GM23248 (cell line): Measurements from ENCODE around the gene CNKSR3. TPM values are rescaled to one million over a fixed set of nuclear protein-coding genes. Genes with fewer than 3 reads are reported as not detected.

Experiments
- DNase-seq: peaks from one replicate; pipeline ENCODE4 v3.0.0-alpha.2; 2015
- H2AFZ ChIP-seq: fragments of 200-600 bp; sonication (generic); 2 replicates; pipeline ENCODE4 v1.6.1; 2016; ENCODE audit warnings: antibody characterized with exemption
- H3F3A ChIP-seq: fragments of 200-600 bp; sonication (generic); 2 replicates; pipeline ENCODE4 v1.6.1; 2016; ENCODE audit warnings: mild to moderate bottlenecking, antibody characterized with exemption, mixed run types; ENCODE audit not compliant: insufficient read depth
- H3K27ac ChIP-seq: fragments of 200-600 bp; sonication (generic); 2 replicates; pipeline ENCODE4 v1.5.1; 2016; ENCODE audit warnings: mild to moderate bottlenecking
- H3K27me3 ChIP-seq: fragments of 200-600 bp; sonication (generic); replicated peaks from 2 replicates; pipeline ENCODE4 v1.6.1; 2016; ENCODE audit warnings: mild to moderate bottlenecking; ENCODE audit not compliant: insufficient read depth
- H3K36me3 ChIP-seq: fragments of 200-600 bp; sonication (generic); 2 replicates; pipeline ENCODE4 v1.6.1; 2016; ENCODE audit warnings: low read depth, mild to moderate bottlenecking
- H3K4me1 ChIP-seq: fragments of 200-600 bp; sonication (generic); 2 replicates; pipeline ENCODE4 v1.6.1; 2016; ENCODE audit warnings: mild to moderate bottlenecking; ENCODE audit not compliant: insufficient read depth
- H3K4me2 ChIP-seq: fragments of 200-600 bp; sonication (generic); one replicate; pipeline ENCODE4 v1.6.1; 2016; ENCODE audit warnings: mild to moderate bottlenecking; ENCODE audit not compliant: unreplicated experiment
- H3K4me3 ChIP-seq: fragments of 200-600 bp; sonication (generic); 2 replicates; pipeline ENCODE4 v1.5.1; 2016; ENCODE audit warnings: mild to moderate bottlenecking
- H3K79me2 ChIP-seq: fragments of 200-600 bp; sonication (generic); 2 replicates; pipeline ENCODE4 v1.6.1; 2016; ENCODE audit warnings: mild to moderate bottlenecking; ENCODE audit not compliant: insufficient read depth
- H3K9ac ChIP-seq: fragments of 200-600 bp; sonication (generic); 2 replicates; pipeline ENCODE4 v1.6.1; 2016; ENCODE audit warnings: mild to moderate bottlenecking
- H3K9me2 ChIP-seq: fragments of 200-600 bp; sonication (generic); 2 replicates; pipeline ENCODE4 v1.6.1; 2016; ENCODE audit warnings: mixed run types, mild to moderate bottlenecking, moderate library complexity; ENCODE audit not compliant: insufficient read depth
- H3K9me3 ChIP-seq: fragments of 200-600 bp; sonication (generic); one replicate; pipeline ENCODE4 v1.6.1; 2017; ENCODE audit warnings: low read depth
- H4K20me1 ChIP-seq: fragments of 200-600 bp; sonication (generic); 2 replicates; pipeline ENCODE4 v1.6.0; 2016; ENCODE audit not compliant: insufficient read depth
- EZH2 ChIP-seq: fragments of 200-600 bp; sonication (generic); IDR thresholded peaks from 2 replicates; pipeline ENCODE4 v1.6.1; 2018; ENCODE audit warnings: antibody characterized with exemption, mild to moderate bottlenecking; ENCODE audit not compliant: insufficient read depth, poor library complexity, severe bottlenecking
- EZH2phosphoT487 ChIP-seq: fragments of 200-600 bp; sonication (generic); IDR thresholded peaks from 2 replicates; pipeline ENCODE4 v1.6.1; 2018; ENCODE audit warnings: antibody characterized with exemption, moderate library complexity, mild to moderate bottlenecking, low read depth; ENCODE audit not compliant: insufficient read depth
- WGBS, 2 experiments: methylation state at CpG; one replicate each; pipeline ENCODE4 v1.1.6; 2015 to 2017; ENCODE audit warnings: low lambda C conversion rate in 2 of 2, low coverage in 1 of 2; ENCODE audit errors: missing lambda C conversion rate in 2 of 2; 5-methylcytosine and 5-hydroxymethylcytosine counted together
- in situ Hi-C: fragments of 300-500 bp; cut with MboI; formaldehyde crosslinking; loops from 2 replicates; pipeline ENCODE4 v1.15.0; 2020
- polyA plus RNA-seq: library from polyadenylated mRNA; unstranded; fragments of >200 nt; fragmentation: Nextera tagmentation; extraction: Ambion mirVana; gene quantifications from 2 replicates; pipeline ENCODE4 v1.2.1, GENCODE V29; 2016
- total RNA-seq: library from RNA; depleted of rRNA; stranded (reverse); fragments of >200 nt; shearing (Covaris generic); gene quantifications from 2 replicates; pipeline ENCODE4 v1.2.3, GENCODE V29; 2014

CNKSR3 gene
- total and polyA plus RNA-seq, 2 experiments from 2014 or later = 1.7 to 1.9 TPM

- peaks cover 31% of the 10 kb centered on the region for H3F3A ChIP-seq
- H3K9ac ChIP-seq = no peak overlapping the region
- H2AFZ ChIP-seq = no peak overlapping the region
- TF ChIP-seq EZH2phosphoT487 = no peak
- TF ChIP-seq EZH2 = no peak
- H3K27me3 ChIP-seq = no peaks in the 10 kb centered on the region
- DNase-seq = peak; percentile 25
- no peaks in the 10 kb centered on the region for H3K9me2 ChIP-seq
- peaks cover 37% of the 10 kb centered on the region for H3K4me1 ChIP-seq
- in situ Hi-C loops = no loop called here
- 71 to 73% methylated on average over 5 of the region's 5 CpGs for WGBS, 2 experiments
- no peaks in the 10 kb centered on the region for H3K9me3 ChIP-seq
- no peak overlapping the region for H3K4me2 ChIP-seq
- H3K36me3 ChIP-seq = no peaks in the 10 kb centered on the region
- H4K20me1 ChIP-seq = no peaks in the 10 kb centered on the region
- H3K27ac ChIP-seq = no peak overlapping the region
- no peaks in the 10 kb centered on the region for H3K79me2 ChIP-seq
- H3K4me3 ChIP-seq = no peak overlapping the region
Observed at GRCh38 chr6:154412106-154412820, 98.2 kb downstream of the CNKSR3 start.

- Histone ChIP-seq H3K4me2 (peak overlapping the region; percentile 65), H4K20me1 (no peaks in the 10 kb centered on the region), H2AFZ (peak overlapping the region; percentile 76), H3K9me3 (no peaks in the 10 kb centered on the region), H3K79me2 (no peaks in the 10 kb centered on the region), H3K9me2 (no peaks in the 10 kb centered on the region), H3K27me3 (no peaks in the 10 kb centered on the region), H3F3A (peaks cover 31% of the 10 kb centered on the region), H3K9ac (peak overlapping the region; percentile 49), H3K27ac (peak overlapping the region; percentile 86), H3K36me3 (no peaks in the 10 kb centered on the region), H3K4me3 (peak overlapping the region; percentile 53), H3K4me1 (peaks cover 37% of the 10 kb centered on the region)
- WGBS, 2 experiments = 83 to 85% methylated on average over 5 of the region's 5 CpGs
- DNase-seq = no peak
- in situ Hi-C loops = no loop called here
- TF ChIP-seq EZH2phosphoT487 (no peak), EZH2 (no peak)
Observed at GRCh38 chr6:154411076-154411475, 99.4 kb downstream of the CNKSR3 start.

GRCh38 chr6:154410619-154411072 lies 99.8 kb downstream of the CNKSR3 start:
- peak overlapping the region; percentile 86 for H3K27ac ChIP-seq
- no peaks in the 10 kb centered on the region for H3K79me2 ChIP-seq
- in situ Hi-C loops = no loop called here
- 0 to 1% methylated on average over 8 of the region's 8 CpGs for WGBS, 2 experiments
- peaks cover 37% of the 10 kb centered on the region for H3K4me1 ChIP-seq
- peak overlapping the region; percentile 59 for H3K9ac ChIP-seq
- TF ChIP-seq EZH2phosphoT487 (no peak), EZH2 (no peak)
- no peaks in the 10 kb centered on the region for H3K27me3 ChIP-seq
- peak overlapping the region; percentile 76 for H2AFZ ChIP-seq
- H4K20me1 ChIP-seq = no peaks in the 10 kb centered on the region
- H3K9me3 ChIP-seq = no peaks in the 10 kb centered on the region
- H3K4me3 ChIP-seq = peak overlapping the region; percentile 53
- no peaks in the 10 kb centered on the region for H3K36me3 ChIP-seq
- DNase-seq = peak; percentile 95
- peak overlapping the region; percentile 65 for H3K4me2 ChIP-seq
- no peaks in the 10 kb centered on the region for H3K9me2 ChIP-seq
- H3F3A ChIP-seq = peaks cover 31% of the 10 kb centered on the region

- H3K9ac ChIP-seq = no peak overlapping the region
- H3K4me1 ChIP-seq = peaks cover 43% of the 10 kb centered on the region
- H3K4me2 ChIP-seq = no peak overlapping the region
- 54 to 58% methylated on average over 4 of the region's 4 CpGs for WGBS, 2 experiments
- no peak overlapping the region for H3K27ac ChIP-seq
- H3K36me3 ChIP-seq = no peaks in the 10 kb centered on the region
- in situ Hi-C loops = no loop called here
- no peaks in the 10 kb centered on the region for H3K27me3 ChIP-seq
- H3F3A ChIP-seq = peaks cover 31% of the 10 kb centered on the region
- H4K20me1 ChIP-seq = no peaks in the 10 kb centered on the region
- no peak overlapping the region for H3K4me3 ChIP-seq
- no peaks in the 10 kb centered on the region for H3K79me2 ChIP-seq
- no peaks in the 10 kb centered on the region for H3K9me3 ChIP-seq
- DNase-seq = peak; percentile 32
- no peak overlapping the region for H2AFZ ChIP-seq
- H3K9me2 ChIP-seq = no peaks in the 10 kb centered on the region
- TF ChIP-seq EZH2 = no peak
- no peak for TF ChIP-seq EZH2phosphoT487
Observed at GRCh38 chr6:154408891-154409500, 101.5 kb downstream of the CNKSR3 start.
